NB4 (cell line): ENCODE data around the gene SPON2.

Experiments
- POLR2A ChIP-seq: IDR thresholded peaks from 2 replicates; pipeline ENCODE4 v1.6.1; 2011; ENCODE audit warnings: mild to moderate bottlenecking; ENCODE audit not compliant: insufficient read length; ENCODE audit errors: extremely low read depth
- TF ChIP-seq, protein P1 (sequence below): IDR thresholded peaks from one replicate; pipeline ENCODE4 v1.5.1; 2012; ENCODE audit warnings: low read depth, low read length

DNA sequence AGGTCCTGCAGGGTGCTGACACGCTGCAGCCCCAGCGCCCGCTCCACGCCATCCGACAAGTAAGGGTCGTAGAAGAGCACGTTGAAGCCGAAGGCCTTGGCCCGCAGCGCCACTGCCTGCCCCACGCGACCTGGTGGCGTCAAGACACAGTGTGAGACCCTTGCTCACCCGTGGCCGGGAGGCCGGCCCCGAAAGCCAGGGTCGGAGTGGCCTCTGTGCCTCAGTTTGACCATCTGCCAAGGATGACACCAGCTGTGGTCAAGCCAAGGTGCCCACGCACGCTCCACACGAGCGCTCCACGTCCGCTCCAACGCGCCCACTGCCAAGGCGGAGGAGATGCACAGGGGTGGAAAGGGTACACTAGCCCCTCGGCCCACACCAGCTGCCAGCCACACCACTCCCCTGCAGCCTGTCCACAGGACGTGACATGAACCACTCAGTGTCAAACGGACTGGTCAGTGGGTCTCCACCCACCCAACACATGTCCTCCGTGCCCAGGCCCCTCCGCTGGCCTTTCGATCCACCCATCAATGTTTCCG is 43.8 kb upstream of the SPON2 start:
- no peak for TF ChIP-seq POLR2A
- TF ChIP-seq, protein P1, sequence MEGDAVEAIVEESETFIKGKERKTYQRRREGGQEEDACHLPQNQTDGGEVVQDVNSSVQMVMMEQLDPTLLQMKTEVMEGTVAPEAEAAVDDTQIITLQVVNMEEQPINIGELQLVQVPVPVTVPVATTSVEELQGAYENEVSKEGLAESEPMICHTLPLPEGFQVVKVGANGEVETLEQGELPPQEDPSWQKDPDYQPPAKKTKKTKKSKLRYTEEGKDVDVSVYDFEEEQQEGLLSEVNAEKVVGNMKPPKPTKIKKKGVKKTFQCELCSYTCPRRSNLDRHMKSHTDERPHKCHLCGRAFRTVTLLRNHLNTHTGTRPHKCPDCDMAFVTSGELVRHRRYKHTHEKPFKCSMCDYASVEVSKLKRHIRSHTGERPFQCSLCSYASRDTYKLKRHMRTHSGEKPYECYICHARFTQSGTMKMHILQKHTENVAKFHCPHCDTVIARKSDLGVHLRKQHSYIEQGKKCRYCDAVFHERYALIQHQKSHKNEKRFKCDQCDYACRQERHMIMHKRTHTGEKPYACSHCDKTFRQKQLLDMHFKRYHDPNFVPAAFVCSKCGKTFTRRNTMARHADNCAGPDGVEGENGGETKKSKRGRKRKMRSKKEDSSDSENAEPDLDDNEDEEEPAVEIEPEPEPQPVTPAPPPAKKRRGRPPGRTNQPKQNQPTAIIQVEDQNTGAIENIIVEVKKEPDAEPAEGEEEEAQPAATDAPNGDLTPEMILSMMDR, result no peak
